HepG2 (cell line): ENCODE measurements around the gene LRRC43. TPM values are rescaled to one million over a fixed set of nuclear protein-coding genes. Genes with fewer than 3 reads are reported as not detected.
A peak's percentile ranks its signal among the peaks of the same experiment; 100 is the strongest.

Source experiments
- ATAC-seq: fragments of 200-7000 bp; cut with Tn5 transposase; 3 replicates; pipeline ENCODE4 v1.9.1; 2020; ENCODE audit warnings: mild to moderate bottlenecking, moderate library complexity
- BruUV-seq: library from RNA; stranded (reverse); fragments of 400-500 nt; replicated peaks from 2 replicates; lab custom pipeline; 2021; lab: Mats Ljungman, UMichigan
- CTCF ChIA-PET: fragments of 300-600 bp; formaldehyde crosslinking; extraction: SDS; loops from one replicate; lab custom pipeline; 2021; ENCODE audit warnings: low total read pairs, inconsistent platforms, low intra/inter-chr PET ratio; lab: Yijun Ruan, JAX
- POLR2A ChIA-PET: fragments of 350-600 bp; sonication (Branson Sonifier 250); formaldehyde crosslinking; loops from one replicate; lab custom pipeline; 2020; ENCODE audit warnings: antibody characterized with exemption, inconsistent platforms; lab: Yijun Ruan, JAX
- DNase-seq: peaks from one replicate; pipeline ENCODE4 v3.0.0-alpha.2; 2015; ENCODE audit warnings: low spot score
- FAIRE-seq: peaks from 3 replicates; lab custom pipeline; 2011; peaks lifted over from hg19 to GRCh38; lab: Jason Lieb, UNC
- H2AFZ ChIP-seq: one replicate; pipeline ENCODE4 v1.6.1; 2011; ENCODE audit warnings: low read length, inconsistent platforms
- H3K27ac ChIP-seq: fragments of 300-600 bp; 3 replicates; pipeline ENCODE4 v1.8.0; 2011; ENCODE audit warnings: mixed run types, mild to moderate bottlenecking, mixed read lengths, low read length, inconsistent platforms; ENCODE audit not compliant: insufficient read depth; ENCODE audit errors: extremely low read length
- H3K27me3 ChIP-seq, 2 experiments: fragments of 200-600 bp in 1 of 2; 2 replicates in 1 of 2; 3 replicates in 1 of 2; pipeline versions ENCODE4 v1.6.0 to v1.8.0; 2011; ENCODE audit warnings: low read length in 2 of 2, mild to moderate bottlenecking in 2 of 2, moderate library complexity in 2 of 2, inconsistent platforms in 1 of 2; ENCODE audit not compliant: insufficient read depth in 2 of 2, control insufficient read depth in 1 of 2
- H3K36me3 ChIP-seq, 2 experiments: fragments of 200-600 bp in 1 of 2; replicated peaks in 1 of 2; 2 replicates in 1 of 2; 3 replicates in 1 of 2; pipeline versions ENCODE4 v1.5.1 to v1.8.0; 2011; ENCODE audit warnings: low read length in 2 of 2, inconsistent platforms in 1 of 2; ENCODE audit not compliant: insufficient read depth in 2 of 2, control insufficient read depth in 1 of 2
- H3K4me1 ChIP-seq: 2 replicates; pipeline ENCODE4 v1.5.1; 2012; ENCODE audit warnings: low read length, inconsistent platforms; ENCODE audit not compliant: insufficient read depth
- H3K4me2 ChIP-seq: 2 replicates; pipeline ENCODE4 v1.6.0; 2011; ENCODE audit warnings: low read depth, low read length, inconsistent platforms
- H3K4me3 ChIP-seq, 3 experiments: fragments of 200-600 bp in 1 of 3; sonication (generic), shearing (Covaris generic) in 1 of 3; replicated peaks in 1 of 3; 2 replicates each; pipeline ENCODE4 v1.5.1; 2011 to 2016; ENCODE audit warnings: low read length in 3 of 3, inconsistent platforms in 2 of 3, low read depth in 2 of 3, mild to moderate bottlenecking in 2 of 3, control low read depth in 1 of 3, mixed read lengths in 1 of 3; ENCODE audit not compliant: insufficient read depth in 1 of 3
- H3K79me2 ChIP-seq: one replicate; pipeline ENCODE4 v1.6.1; 2011; ENCODE audit warnings: low read length, inconsistent platforms; ENCODE audit not compliant: insufficient read depth
- H3K9ac ChIP-seq: 2 replicates; pipeline ENCODE4 v1.6.0; 2011; ENCODE audit warnings: mild to moderate bottlenecking, low read depth, low read length, inconsistent platforms; ENCODE audit not compliant: insufficient read depth
- H3K9me3 ChIP-seq: 2 replicates; pipeline ENCODE4 v1.5.1; 2012; ENCODE audit warnings: mild to moderate bottlenecking, low read length
- H4K20me1 ChIP-seq: 2 replicates; pipeline ENCODE4 v1.6.0; 2011; ENCODE audit warnings: inconsistent platforms, mild to moderate bottlenecking, low read length, moderate library complexity; ENCODE audit not compliant: insufficient read depth
- ATF1 ChIP-seq: IDR thresholded peaks from 2 replicates; pipeline ENCODE4 v1.6.1; 2016; ENCODE audit warnings: mild to moderate bottlenecking, control low read depth
- GATA4 ChIP-seq: sonication (generic); IDR thresholded peaks from 2 replicates; pipeline ENCODE4 v1.6.1; 2016; ENCODE audit warnings: antibody characterized with exemption, low read depth, borderline replicate concordance
- HHEX ChIP-seq: IDR thresholded peaks from 2 replicates; pipeline ENCODE4 v1.6.1; 2016; ENCODE audit warnings: control low read depth
- HNF4A ChIP-seq: sonication (generic); formaldehyde crosslinking; IDR thresholded peaks from 2 replicates; pipeline ENCODE4 v1.4.0; 2020; ENCODE audit warnings: missing genetic modification reagents
- JUND ChIP-seq: sonication (generic); formaldehyde crosslinking; IDR thresholded peaks from 2 replicates; pipeline ENCODE4 v1.8.0; 2022; ENCODE audit warnings: mild to moderate bottlenecking, missing genetic modification reagents
- KAT2B ChIP-seq: fragments of 150-350 bp; IDR thresholded peaks from 2 replicates; pipeline ENCODE4 v1.6.1; 2014; ENCODE audit warnings: low read depth, low read length, borderline replicate concordance
- KMT2A ChIP-seq: sonication (generic); formaldehyde crosslinking; IDR thresholded peaks from 2 replicates; pipeline ENCODE4 v1.4.0; 2020; ENCODE audit warnings: missing genetic modification reagents
- TBX2 ChIP-seq: sonication (generic); formaldehyde crosslinking; IDR thresholded peaks from 2 replicates; pipeline ENCODE4 v1.5.0; 2020; ENCODE audit warnings: missing genetic modification reagents, mild to moderate bottlenecking, borderline replicate concordance
- TBX3 ChIP-seq: fragments of 450-650 bp; IDR thresholded peaks from 2 replicates; pipeline ENCODE4 v1.6.1; 2017; ENCODE audit warnings: antibody characterized with exemption, mild to moderate bottlenecking, inconsistent platforms, borderline replicate concordance
- ZKSCAN1 ChIP-seq: fragments of 150-350 bp; IDR thresholded peaks from 2 replicates; pipeline ENCODE4 v1.6.1; 2014; ENCODE audit warnings: low read length
- ZNF24 ChIP-seq: fragments of 450-650 bp; IDR thresholded peaks from 2 replicates; pipeline ENCODE4 v1.6.1; 2017; ENCODE audit warnings: antibody characterized with exemption, mild to moderate bottlenecking
- ZNF510 ChIP-seq: sonication (generic); formaldehyde crosslinking; IDR thresholded peaks from 2 replicates; pipeline ENCODE4 v1.4.0; 2020; ENCODE audit warnings: low read depth, mild to moderate bottlenecking, missing genetic modification reagents
- ZNF556 ChIP-seq: sonication (generic); formaldehyde crosslinking; IDR thresholded peaks from 2 replicates; pipeline ENCODE4 v1.4.0; 2020; ENCODE audit warnings: mild to moderate bottlenecking, missing genetic modification reagents, borderline replicate concordance
- ZNF563 ChIP-seq: sonication (generic); formaldehyde crosslinking; IDR thresholded peaks from 2 replicates; pipeline ENCODE4 v1.8.0; 2022; ENCODE audit warnings: mild to moderate bottlenecking, moderate library complexity, missing genetic modification reagents
- ZNF687 ChIP-seq: sonication (generic); formaldehyde crosslinking; IDR thresholded peaks from 2 replicates; pipeline ENCODE4 v1.5.1; 2020; ENCODE audit warnings: mild to moderate bottlenecking, missing genetic modification reagents, moderate library complexity
- ZNF709 ChIP-seq: sonication (generic); formaldehyde crosslinking; IDR thresholded peaks from 2 replicates; pipeline ENCODE4 v1.5.0; 2020; ENCODE audit warnings: mild to moderate bottlenecking, missing genetic modification reagents
- ZNF737 ChIP-seq: sonication (generic); formaldehyde crosslinking; IDR thresholded peaks from 2 replicates; pipeline ENCODE4 v1.5.0; 2020; ENCODE audit warnings: missing genetic modification reagents, mild to moderate bottlenecking, borderline replicate concordance
- WGBS: methylation state at CpG from one replicate; pipeline ENCODE4 v1.1.6; 2017; ENCODE audit warnings: low lambda C conversion rate; 5-methylcytosine and 5-hydroxymethylcytosine counted together
- in situ Hi-C: cut with HindIII; loops from 2 replicates; pipeline ENCODE4 v1.10.0; 2017; ENCODE audit warnings: low pct_unique_long_range_greater_than_20kb; ENCODE audit not compliant: extremely low pct_ligation_motif_present
- intact Hi-C: fragments of 100-400 bp; cut with micrococcal nuclease; formaldehyde crosslinking; loops from one replicate; pipeline ENCODE4 v1.10.0; 2022; ENCODE audit not compliant: unreplicated experiment
- polyA plus RNA-seq, 8 experiments: library from polyadenylated mRNA; depleted of rRNA in 3 of 8; stranded (reverse) in 7 of 8; unstranded in 1 of 8; fragments of >200 nt; fragmentation: Illumina TruSeq in 4 of 8; extraction: Trizol in 4 of 8; gene quantifications; 2 replicates each; pipeline versions ENCODE4 v1.2.1 to v1.2.3, GENCODE V29; 2011 to 2016; ENCODE audit warnings: low read depth in 4 of 8, missing spikeins in 1 of 8, mixed read lengths in 1 of 8; ENCODE audit not compliant: insufficient read depth in 1 of 8
- total RNA-seq, 5 experiments: library from RNA; depleted of rRNA; stranded (reverse); fragments of >200 nt; fragmentation: Illumina TruSeq; extraction: Trizol; gene quantifications; 2 replicates each; pipeline ENCODE4 v1.2.3, GENCODE V29; 2016; ENCODE audit warnings: low read depth in 1 of 5
- TF ChIP-seq, protein P1 (sequence below): sonication (generic); formaldehyde crosslinking; IDR thresholded peaks from 2 replicates; pipeline ENCODE4 v1.4.0; 2020; ENCODE audit warnings: missing genetic modification reagents, borderline replicate concordance

Gene LRRC43
- total and polyA plus RNA-seq, 2 of the 13 experiments (the other 11 are each of a cell fraction or from before 2014, with no cell fraction given): not detected

DNA sequence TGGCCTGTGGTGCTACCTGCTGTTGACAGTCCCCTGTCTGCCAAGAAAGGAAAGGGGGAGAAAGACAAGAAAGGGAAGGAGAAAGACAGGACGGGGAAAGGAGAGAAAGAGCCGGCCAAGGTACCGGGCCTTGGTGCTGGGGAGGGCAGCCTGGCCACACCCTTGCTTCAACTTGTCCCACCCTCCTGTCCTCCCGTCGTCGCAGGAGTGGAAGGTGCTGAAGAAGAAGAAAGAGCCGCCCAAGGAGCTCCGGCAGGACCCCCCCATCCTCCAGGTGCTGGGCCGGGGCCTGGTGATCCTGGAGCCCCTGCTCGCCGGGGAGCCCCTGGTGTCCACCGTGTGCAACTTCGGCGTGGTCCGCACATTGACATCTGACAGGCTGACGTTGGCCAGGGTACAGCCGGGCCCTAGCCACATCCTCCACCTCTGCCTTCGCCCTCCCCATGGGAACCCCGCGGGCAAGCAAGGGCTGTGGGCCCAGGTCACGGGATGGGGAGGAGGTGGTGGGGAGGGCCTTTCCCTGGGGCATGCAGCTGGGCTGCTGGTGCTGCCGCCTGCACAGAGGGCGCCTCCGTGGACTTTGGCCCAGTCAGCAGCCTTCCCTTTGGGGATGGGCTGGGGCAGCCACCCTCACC lies 17.7 kb downstream of the LRRC43 start:
- FAIRE-seq (no peak), DNase-seq (no peak), ATAC-seq (peak; percentile 81)
- BruUV-seq: no TSS peak
- Histone ChIP-seq H3K9ac (no peak overlapping the region), H3K4me3 (peak overlapping the region; percentile 5 to 63 (median 15); a peak in 1 of 6 replicates), H3K36me3 (no peaks in the 10 kb centered on the region), H3K79me2 (no peaks in the 10 kb centered on the region), H3K4me1 (peaks cover 59% of the 10 kb centered on the region), H3K27me3 (peaks cover 6 to 82% of the 10 kb centered on the region in 2 experiments), H3K27ac (no peak overlapping the region), H3K4me2 (peak overlapping the region; percentile 76), H2AFZ (no peak overlapping the region), H4K20me1 (no peaks in the 10 kb centered on the region), H3K9me3 (no peaks in the 10 kb centered on the region)
- intact Hi-C loops: no loop called here
- POLR2A ChIA-PET: no interaction called here
- WGBS: 28% methylated on average over 8 of the region's 24 CpGs
- CTCF ChIA-PET: no interaction called here
- in situ Hi-C loops: no loop called here
- no peak for TF ChIP-seq ATF1 (CRISPR knock-in tag)
- no peak for TF ChIP-seq KMT2A (CRISPR knock-in tag)
- 0 out of 2 replicates have a peak, but pooled peaks have one; percentile 9 for TF ChIP-seq TBX3
- TF ChIP-seq TBX2: no peak
- no peak for TF ChIP-seq ZNF556 (CRISPR knock-in tag)
- 0 out of 2 replicates have a peak, but pooled peaks have one; percentile 12 for TF ChIP-seq ZNF563 (CRISPR knock-in tag)
- no peak for TF ChIP-seq HHEX (CRISPR knock-in tag)
- no peak for TF ChIP-seq GATA4
- peak; percentile 81 for TF ChIP-seq ZNF687 (CRISPR knock-in tag)
- TF ChIP-seq HNF4A (CRISPR knock-in tag): peak; percentile 55
- TF ChIP-seq, protein P1, sequence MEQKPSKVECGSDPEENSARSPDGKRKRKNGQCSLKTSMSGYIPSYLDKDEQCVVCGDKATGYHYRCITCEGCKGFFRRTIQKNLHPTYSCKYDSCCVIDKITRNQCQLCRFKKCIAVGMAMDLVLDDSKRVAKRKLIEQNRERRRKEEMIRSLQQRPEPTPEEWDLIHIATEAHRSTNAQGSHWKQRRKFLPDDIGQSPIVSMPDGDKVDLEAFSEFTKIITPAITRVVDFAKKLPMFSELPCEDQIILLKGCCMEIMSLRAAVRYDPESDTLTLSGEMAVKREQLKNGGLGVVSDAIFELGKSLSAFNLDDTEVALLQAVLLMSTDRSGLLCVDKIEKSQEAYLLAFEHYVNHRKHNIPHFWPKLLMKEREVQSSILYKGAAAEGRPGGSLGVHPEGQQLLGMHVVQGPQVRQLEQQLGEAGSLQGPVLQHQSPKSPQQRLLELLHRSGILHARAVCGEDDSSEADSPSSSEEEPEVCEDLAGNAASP: no peak
- no peak for TF ChIP-seq JUND
- no peak for TF ChIP-seq ZNF510 (CRISPR knock-in tag)
- no peak for TF ChIP-seq ZKSCAN1
- TF ChIP-seq ZNF737 (CRISPR knock-in tag): no peak
- no peak for TF ChIP-seq ZNF709 (CRISPR knock-in tag)
- no peak for TF ChIP-seq ZNF24
- TF ChIP-seq KAT2B: no peak
